Activated CD4-positive, alpha-beta memory T cell treated with anti-CD3 and anti-CD28 coated beads for 36 hours (primary cell): ENCODE measurements around the gene PLEKHB1. TPM values are rescaled to one million over a fixed set of nuclear protein-coding genes. Genes with fewer than 3 reads are reported as not detected.

Source experiments
- CTCF ChIA-PET: fragments of 350-600 bp; sonication (Branson Sonifier 250); formaldehyde crosslinking; loops from one replicate; lab custom pipeline; 2021; ENCODE audit warnings: antibody characterized with exemption, inconsistent platforms; lab: Charles Lee
- POLR2A ChIA-PET: fragments of 350-600 bp; sonication (Branson Sonifier 250); formaldehyde crosslinking; loops from one replicate; lab custom pipeline; 2021; ENCODE audit warnings: antibody characterized with exemption; lab: Charles Lee
- DNase-seq: peaks from one replicate; pipeline ENCODE4 v3.0.0-alpha.2; 2020
- H3K27ac Mint-ChIP-seq: one replicate; pipeline ENCODE4 v1.8.0; 2021; ENCODE audit warnings: mixed read lengths
- H3K27me3 Mint-ChIP-seq: one replicate; pipeline ENCODE4 v1.8.0; 2021; ENCODE audit warnings: mixed read lengths
- H3K36me3 Mint-ChIP-seq: one replicate; pipeline ENCODE4 v1.8.0; 2021; ENCODE audit warnings: mixed read lengths
- H3K4me1 Mint-ChIP-seq: one replicate; pipeline ENCODE4 v1.8.0; 2021; ENCODE audit warnings: low read depth, mixed read lengths
- H3K4me3 Mint-ChIP-seq: one replicate; pipeline ENCODE4 v1.8.0; 2021; ENCODE audit warnings: mild to moderate bottlenecking, mixed read lengths
- H3K9me3 Mint-ChIP-seq: one replicate; pipeline ENCODE4 v1.8.0; 2021; ENCODE audit warnings: mixed read lengths
- intact Hi-C: fragments of 100-400 bp; cut with micrococcal nuclease; formaldehyde crosslinking; loops from one replicate; pipeline ENCODE4 v1.15.1; 2023
- total RNA-seq, 2 experiments: library from RNA; stranded (reverse); gene quantifications; one replicate each; pipeline ENCODE4 v1.2.3, GENCODE V29; 2021

PLEKHB1 gene
- total RNA-seq, 2 experiments from 2014 or later = 13.2 to 16.0 TPM

GRCh38 chr11:73629907-73630306 lies 16.5 kb upstream of the PLEKHB1 start:
- intact Hi-C loops = no loop called here
- no peaks in the 10 kb centered on the region for H3K9me3 Mint-ChIP-seq
- H3K4me3 Mint-ChIP-seq = no peak overlapping the region
- ChIA-PET POLR2A (interaction anchor here (0.6 kb wide), 1 partner anchor 151 kb away, joined by 5 read pairs; no protein-coding TSS in a partner anchor), CTCF (interaction anchor here (0.7 kb wide), 1 partner anchor 760 kb away, joined by 3 read pairs; no protein-coding TSS in a partner anchor)
- peaks cover 6% of the 10 kb centered on the region for H3K4me1 Mint-ChIP-seq
- DNase-seq = no peak
- no peak overlapping the region for H3K27ac Mint-ChIP-seq
- H3K27me3 Mint-ChIP-seq = no peaks in the 10 kb centered on the region
- no peaks in the 10 kb centered on the region for H3K36me3 Mint-ChIP-seq

- H3K36me3 Mint-ChIP-seq = no peaks in the 10 kb centered on the region
- H3K4me3 Mint-ChIP-seq = no peak overlapping the region
- no peak overlapping the region for H3K27ac Mint-ChIP-seq
- H3K4me1 Mint-ChIP-seq = peaks cover 6% of the 10 kb centered on the region
- H3K9me3 Mint-ChIP-seq = no peaks in the 10 kb centered on the region
- H3K27me3 Mint-ChIP-seq = no peaks in the 10 kb centered on the region
- ChIA-PET CTCF (no interaction called here), POLR2A (no interaction called here)
- intact Hi-C loops = no loop called here
- no peak for DNase-seq
Observed at GRCh38 chr11:73632996-73633395, 13.4 kb upstream of the PLEKHB1 start.

GRCh38 chr11:73633999-73634398 lies 12.4 kb upstream of the PLEKHB1 start:
- no peak overlapping the region for H3K4me3 Mint-ChIP-seq
- CTCF ChIA-PET = no interaction called here
- no peak for DNase-seq
- H3K27ac Mint-ChIP-seq = no peak overlapping the region
- H3K27me3 Mint-ChIP-seq = no peaks in the 10 kb centered on the region
- H3K4me1 Mint-ChIP-seq = peaks cover 6% of the 10 kb centered on the region
- no peaks in the 10 kb centered on the region for H3K36me3 Mint-ChIP-seq
- POLR2A ChIA-PET = no interaction called here
- intact Hi-C loops = no loop called here
- H3K9me3 Mint-ChIP-seq = no peaks in the 10 kb centered on the region

- DNase-seq = no peak
- H3K4me3 Mint-ChIP-seq = no peak overlapping the region
- H3K27me3 Mint-ChIP-seq = no peaks in the 10 kb centered on the region
- H3K36me3 Mint-ChIP-seq = no peaks in the 10 kb centered on the region
- ChIA-PET CTCF (interaction anchor here (2.1 to 2.2 kb wide), 2 partner anchors 10 to 25 kb away, joined by 6 to 13 read pairs; no protein-coding TSS in a partner anchor), POLR2A (no interaction called here)
- no peak overlapping the region for H3K27ac Mint-ChIP-seq
- H3K9me3 Mint-ChIP-seq = no peaks in the 10 kb centered on the region
- peaks cover 11% of the 10 kb centered on the region for H3K4me1 Mint-ChIP-seq
- intact Hi-C loops = no loop called here
Observed at GRCh38 chr11:73635721-73636120, 10.7 kb upstream of the PLEKHB1 start.

- no peaks in the 10 kb centered on the region for H3K27me3 Mint-ChIP-seq
- ChIA-PET CTCF (interaction anchor here (2.1 to 2.2 kb wide), 2 partner anchors 11 to 24 kb away, joined by 6 to 13 read pairs; no protein-coding TSS in a partner anchor), POLR2A (no interaction called here)
- H3K9me3 Mint-ChIP-seq = no peaks in the 10 kb centered on the region
- H3K27ac Mint-ChIP-seq = no peak overlapping the region
- H3K4me3 Mint-ChIP-seq = no peak overlapping the region
- no peaks in the 10 kb centered on the region for H3K36me3 Mint-ChIP-seq
- DNase-seq = no peak
- H3K4me1 Mint-ChIP-seq = peaks cover 12% of the 10 kb centered on the region
- intact Hi-C loops = no loop called here
Observed at GRCh38 chr11:73636249-73636648, 10.1 kb upstream of the PLEKHB1 start.

- Mint-ChIP-seq H3K27me3 (no peaks in the 10 kb centered on the region), H3K27ac (no peak overlapping the region), H3K9me3 (no peaks in the 10 kb centered on the region), H3K4me3 (no peak overlapping the region), H3K4me1 (peaks cover 12% of the 10 kb centered on the region), H3K36me3 (no peaks in the 10 kb centered on the region)
- intact Hi-C loops = no loop called here
- ChIA-PET CTCF (interaction anchor here (0.7 to 2.2 kb wide), 4 partner anchors 11 to 700 kb away, joined by 4 to 13 read pairs (median 6); no protein-coding TSS in a partner anchor), POLR2A (no interaction called here)
- DNase-seq = no peak
Observed at GRCh38 chr11:73637012-73637411, 9.4 kb upstream of the PLEKHB1 start.

DNA sequence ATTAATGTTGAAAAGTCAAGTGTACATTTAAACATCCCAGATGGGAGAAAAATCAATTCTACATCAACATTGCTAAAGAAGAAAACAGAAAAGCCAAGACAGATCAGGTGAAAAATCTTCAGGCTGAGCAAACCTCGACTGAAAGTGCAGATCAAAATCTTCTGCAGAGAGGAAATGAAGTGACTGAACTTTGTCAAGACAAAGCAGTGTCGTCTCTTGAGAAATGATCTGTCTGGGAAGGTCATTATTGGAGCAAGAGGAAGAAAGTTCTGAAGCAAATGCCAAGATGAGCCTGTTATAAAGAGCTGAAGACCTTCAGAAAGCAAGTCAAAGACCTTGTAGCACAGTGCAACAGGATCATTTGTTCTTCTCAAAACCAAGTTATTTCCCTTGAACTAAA lies 5.8 kb upstream of the PLEKHB1 start:
- no peaks in the 10 kb centered on the region for H3K36me3 Mint-ChIP-seq
- H3K4me1 Mint-ChIP-seq = peaks cover 6% of the 10 kb centered on the region
- ChIA-PET POLR2A (interaction anchor here (1.2 kb wide), 1 partner anchor 177 kb away, joined by 4 read pairs; no protein-coding TSS in a partner anchor), CTCF (interaction anchor here (1.8 to 2.0 kb wide), 2 partner anchors 15 to 20 kb away, joined by 7 to 8 read pairs; no protein-coding TSS in a partner anchor)
- DNase-seq = no peak
- no peak overlapping the region for H3K27ac Mint-ChIP-seq
- H3K4me3 Mint-ChIP-seq = no peak overlapping the region
- intact Hi-C loops = no loop called here
- no peaks in the 10 kb centered on the region for H3K9me3 Mint-ChIP-seq
- H3K27me3 Mint-ChIP-seq = no peaks in the 10 kb centered on the region

GRCh38 chr11:73641668-73642067 lies 4.7 kb upstream of the PLEKHB1 start:
- Mint-ChIP-seq H3K4me1 (peaks cover 6% of the 10 kb centered on the region), H3K9me3 (no peaks in the 10 kb centered on the region), H3K36me3 (no peaks in the 10 kb centered on the region), H3K27ac (no peak overlapping the region), H3K27me3 (no peaks in the 10 kb centered on the region), H3K4me3 (no peak overlapping the region)
- ChIA-PET CTCF (interaction anchor here (0.7 to 1.8 kb wide), 2 partner anchors 16 to 19 kb away, joined by 4 to 8 read pairs; no protein-coding TSS in a partner anchor), POLR2A (no interaction called here)
- DNase-seq = no peak
- intact Hi-C loops = no loop called here

DNA sequence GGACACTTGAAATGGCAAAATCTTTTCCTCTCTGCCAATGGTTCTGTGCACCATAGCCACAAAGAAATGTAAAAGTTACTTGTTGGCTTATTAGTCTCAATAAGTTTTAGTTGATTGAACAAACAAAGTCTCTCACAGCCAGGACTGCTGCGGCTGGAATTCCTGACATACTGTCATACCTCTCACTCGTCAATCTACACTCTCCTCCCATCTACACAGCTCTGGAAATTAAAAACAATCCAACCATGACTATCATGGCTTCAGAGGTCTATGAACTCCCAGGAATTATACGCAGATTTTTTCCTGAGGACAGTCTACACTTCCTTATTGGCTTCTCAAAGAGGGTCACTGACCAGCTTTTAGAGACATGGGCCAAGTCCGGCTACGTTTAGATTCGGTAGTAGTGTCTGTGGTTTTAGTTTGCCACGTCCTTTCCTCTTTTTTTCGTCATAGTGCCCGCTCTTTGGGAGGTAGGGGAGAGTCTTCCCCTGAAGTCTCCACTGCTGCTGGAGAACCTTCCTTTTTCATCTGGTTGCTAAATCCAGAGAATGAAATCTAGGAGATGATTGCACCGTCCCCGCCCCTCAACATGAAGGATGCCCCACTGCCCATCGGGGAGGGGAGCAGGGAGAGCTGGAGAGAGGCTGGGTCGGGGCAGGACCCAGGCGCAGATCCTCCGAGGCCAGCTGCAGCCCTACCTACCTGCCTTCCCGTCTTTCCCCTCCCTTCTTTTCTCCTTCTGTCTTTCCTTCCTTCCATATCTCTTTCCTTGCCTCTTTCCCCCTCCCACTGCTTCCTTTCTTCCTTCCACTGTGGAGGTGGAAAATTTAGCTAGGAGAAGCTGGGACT lies 1.0 kb upstream of the PLEKHB1 start:
- Mint-ChIP-seq H3K4me1 (peaks cover 11% of the 10 kb centered on the region), H3K27ac (no peak overlapping the region), H3K36me3 (no peaks in the 10 kb centered on the region), H3K4me3 (no peak overlapping the region), H3K9me3 (no peaks in the 10 kb centered on the region), H3K27me3 (no peaks in the 10 kb centered on the region)
- POLR2A ChIA-PET = interaction anchor here (1.1 kb wide), 1 partner anchor 143 kb away, joined by 3 read pairs; no protein-coding TSS in a partner anchor
- no peak for DNase-seq
- CTCF ChIA-PET = interaction anchor here (1.3 to 5.1 kb wide), 3 partner anchors 15 to 19 kb away, joined by 4 to 28 read pairs (median 14); no protein-coding TSS in a partner anchor
- intact Hi-C loops = no loop called here

DNA sequence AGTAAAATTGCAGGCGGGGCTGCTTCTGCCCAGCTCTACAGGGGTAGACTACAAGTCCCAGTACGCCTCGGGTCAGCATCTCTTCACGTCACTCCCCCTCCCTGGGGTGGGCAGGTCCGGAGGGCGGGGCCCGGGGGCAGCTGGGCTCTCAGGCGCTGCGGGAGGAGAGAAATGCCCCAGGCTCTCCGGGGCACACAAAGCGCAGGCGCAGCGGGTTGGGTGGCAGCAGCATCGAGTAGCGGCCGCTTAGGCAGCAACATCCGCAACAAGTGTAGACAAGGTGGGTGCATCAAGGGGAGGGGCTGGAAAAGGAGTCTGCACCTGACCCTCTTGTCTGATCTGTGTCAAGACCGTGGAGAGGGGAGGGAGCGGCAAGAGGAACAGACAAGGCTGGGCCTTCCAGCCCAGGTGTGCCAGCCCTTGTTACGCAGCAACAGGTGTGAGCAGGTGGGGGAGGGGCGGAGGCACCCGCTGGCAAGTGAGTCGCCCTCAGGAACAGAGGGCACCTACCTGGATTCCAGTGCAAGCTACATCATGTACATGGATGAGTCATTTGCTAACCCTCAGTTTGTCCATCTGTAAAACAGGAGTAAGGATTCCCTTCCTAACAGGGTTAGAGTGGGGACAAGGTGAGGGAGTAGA lies 1.2 kb downstream of the PLEKHB1 start:
- Mint-ChIP-seq H3K27ac (peak overlapping the region; percentile 23), H3K4me1 (peaks cover 7% of the 10 kb centered on the region), H3K9me3 (no peaks in the 10 kb centered on the region), H3K4me3 (peak overlapping the region; percentile 79), H3K36me3 (no peaks in the 10 kb centered on the region), H3K27me3 (no peaks in the 10 kb centered on the region)
- ChIA-PET POLR2A (no interaction called here), CTCF (interaction anchor here (1.2 to 5.1 kb wide), 5 partner anchors 12 to 298 kb away, joined by 5 to 28 read pairs (median 11); no protein-coding TSS in a partner anchor)
- DNase-seq = peak; percentile 95
- intact Hi-C loops = loop anchor here (1.0 kb wide), 1 partner anchor 49 kb away; the partner anchor contains the start of gene FAM168A

- Mint-ChIP-seq H3K27me3 (no peaks in the 10 kb centered on the region), H3K27ac (no peak overlapping the region), H3K4me1 (peaks cover 7% of the 10 kb centered on the region), H3K36me3 (no peaks in the 10 kb centered on the region), H3K4me3 (peak overlapping the region; percentile 79), H3K9me3 (no peaks in the 10 kb centered on the region)
- ChIA-PET CTCF (interaction anchor here (1.2 to 5.1 kb wide), 4 partner anchors 12 to 298 kb away, joined by 5 to 28 read pairs (median 8); no protein-coding TSS in a partner anchor), POLR2A (no interaction called here)
- no peak for DNase-seq
- intact Hi-C loops = no loop called here
Observed at GRCh38 chr11:73648121-73648520, 1.7 kb downstream of the PLEKHB1 start.
